Muscle of leg (tissue), 11 donors: Measurements from ENCODE around the gene FAXDC2. TPM values are rescaled to one million over a fixed set of nuclear protein-coding genes. Genes with fewer than 3 reads are reported as not detected.

Experiments
- DNase-seq: peaks from one replicate; pipeline ENCODE4 v3.0.0; 2013
- H3K27ac ChIP-seq: one replicate; pipeline ENCODE4 v1.5.1; 2013; ENCODE audit warnings: mild to moderate bottlenecking, low read length, control low read depth
- H3K27me3 ChIP-seq: one replicate; pipeline ENCODE4 v1.6.1; 2013; ENCODE audit warnings: low read length; ENCODE audit not compliant: control insufficient read depth, insufficient read depth
- H3K36me3 ChIP-seq: one replicate; pipeline ENCODE4 v1.6.1; 2013; ENCODE audit warnings: low read length; ENCODE audit not compliant: control insufficient read depth, insufficient read depth
- H3K4me1 ChIP-seq: one replicate; pipeline ENCODE4 v1.6.1; 2013; ENCODE audit warnings: low read length; ENCODE audit not compliant: control insufficient read depth, insufficient read depth
- H3K4me3 ChIP-seq: one replicate; pipeline ENCODE4 v1.5.1; 2013; ENCODE audit warnings: low read length, control low read depth
- H3K9me3 ChIP-seq: replicated peaks from 2 replicates; pipeline ENCODE4 v1.6.1; 2013; ENCODE audit warnings: low read depth, low read length; ENCODE audit not compliant: control insufficient read depth
- WGBS: methylation state at CpG from one replicate; pipeline ENCODE4 v1.1.5; 2013; ENCODE audit warnings: missing lambda C conversion rate; ENCODE audit not compliant: insufficient coverage; 5-methylcytosine and 5-hydroxymethylcytosine counted together
- polyA plus RNA-seq, 8 donors: library from polyadenylated mRNA; unstranded; fragments of 120-200 nt; gene quantifications; one replicate each; pipeline versions ENCODE4 v1.2.1 to v1.2.3, GENCODE V29; 2013; ENCODE audit warnings: inconsistent platforms in 1 of 8, low replicate concordance in 1 of 8; ENCODE audit not compliant: insufficient read length in 8 of 8, insufficient read depth in 1 of 8
- total RNA-seq: library from RNA; stranded (reverse); fragments of 120-200 nt; gene quantifications from one replicate; pipeline ENCODE4 v1.2.4, GENCODE V29; 2013

The FAXDC2 gene
- total and polyA plus RNA-seq, 9 donors, result 11.1 to 16.5 (median 13.0) TPM

DNA sequence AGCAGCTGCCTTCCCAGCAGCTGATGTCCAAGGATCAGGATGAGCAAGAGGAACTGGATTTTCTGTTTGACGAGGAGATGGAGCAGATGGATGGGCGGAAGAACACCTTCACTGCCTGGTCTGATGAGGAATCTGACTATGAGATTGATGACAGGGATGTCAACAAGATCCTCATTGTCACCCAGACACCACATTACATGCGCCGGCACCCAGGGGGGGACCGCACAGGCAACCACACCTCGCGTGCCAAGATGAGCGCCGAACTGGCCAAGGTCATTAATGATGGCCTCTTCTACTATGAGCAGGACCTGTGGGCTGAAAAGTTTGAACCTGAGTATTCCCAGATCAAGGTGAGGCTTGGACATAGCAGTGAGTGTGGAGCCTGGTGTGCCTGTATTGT, 48.4 kb downstream of the FAXDC2 start:
- DNase-seq, result no peak
- H3K27me3 ChIP-seq, result no peaks in the 10 kb centered on the region
- no peak overlapping the region for H3K4me3 ChIP-seq
- H3K9me3 ChIP-seq, result no peaks in the 10 kb centered on the region
- H3K4me1 ChIP-seq, result no peaks in the 10 kb centered on the region
- 97% methylated on average over 6 of the region's 9 CpGs for WGBS
- no peak overlapping the region for H3K27ac ChIP-seq
- peaks cover 74% of the 10 kb centered on the region for H3K36me3 ChIP-seq

DNA sequence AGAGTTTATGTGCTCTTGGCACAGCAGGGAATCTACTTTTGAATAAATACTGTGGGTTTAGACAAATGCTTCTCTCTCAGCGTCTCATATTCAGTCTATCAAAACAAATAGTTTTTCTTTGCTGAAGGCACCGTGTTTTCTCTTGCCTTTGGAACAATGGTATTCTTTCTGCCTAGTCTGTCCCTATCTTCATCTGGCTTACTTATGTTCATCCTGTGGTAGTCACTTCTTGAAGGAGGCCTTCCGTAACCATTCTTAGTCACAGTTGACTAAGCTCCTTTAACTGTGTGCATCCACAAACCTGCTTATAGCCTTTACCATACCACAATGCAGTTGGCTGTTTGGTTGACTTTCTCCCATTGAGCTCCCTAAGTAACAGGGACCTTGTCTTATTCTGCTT, 49.3 kb downstream of the FAXDC2 start:
- H3K36me3 ChIP-seq, result peaks cover 73% of the 10 kb centered on the region
- no peak overlapping the region for H3K4me3 ChIP-seq
- no peak for DNase-seq
- no peaks in the 10 kb centered on the region for H3K9me3 ChIP-seq
- no peak overlapping the region for H3K27ac ChIP-seq
- H3K27me3 ChIP-seq, result no peaks in the 10 kb centered on the region
- no peaks in the 10 kb centered on the region for H3K4me1 ChIP-seq
- no CpG with 5 or more reads among the region's 3 CpGs for WGBS

GRCh38 chr5:154800582-154800981, 49.8 kb downstream of the FAXDC2 start:
- no peaks in the 10 kb centered on the region for H3K9me3 ChIP-seq
- H3K4me3 ChIP-seq, result no peak overlapping the region
- H3K4me1 ChIP-seq, result no peaks in the 10 kb centered on the region
- no peak for DNase-seq
- H3K36me3 ChIP-seq, result peaks cover 69% of the 10 kb centered on the region
- no peak overlapping the region for H3K27ac ChIP-seq
- no peaks in the 10 kb centered on the region for H3K27me3 ChIP-seq

DNA sequence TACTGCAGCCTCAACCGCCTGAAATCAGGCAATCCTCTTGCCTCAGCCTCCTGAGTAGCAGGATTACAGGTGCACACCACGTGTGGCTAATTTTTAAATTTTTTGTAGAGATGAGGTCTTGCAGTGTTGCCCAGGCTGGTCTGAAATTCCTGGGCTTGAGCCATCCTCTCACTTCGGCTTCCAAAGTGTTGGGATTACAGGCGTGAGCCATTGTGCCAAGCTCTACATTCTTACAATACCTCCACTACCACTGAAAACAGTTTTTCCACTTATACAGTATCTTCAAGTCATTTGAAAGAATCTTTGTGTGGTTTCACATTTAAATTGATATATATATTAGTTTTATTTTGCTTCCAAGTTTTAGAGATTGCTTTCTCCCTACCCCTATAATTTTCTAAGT, 52.6 kb downstream of the FAXDC2 start:
- no peak overlapping the region for H3K27ac ChIP-seq
- no peaks in the 10 kb centered on the region for H3K27me3 ChIP-seq
- H3K9me3 ChIP-seq, result no peaks in the 10 kb centered on the region
- H3K4me1 ChIP-seq, result no peaks in the 10 kb centered on the region
- no peak overlapping the region for H3K4me3 ChIP-seq
- WGBS, result no CpG with 5 or more reads among the region's 4 CpGs
- peaks cover 64% of the 10 kb centered on the region for H3K36me3 ChIP-seq
- DNase-seq, result no peak

DNA sequence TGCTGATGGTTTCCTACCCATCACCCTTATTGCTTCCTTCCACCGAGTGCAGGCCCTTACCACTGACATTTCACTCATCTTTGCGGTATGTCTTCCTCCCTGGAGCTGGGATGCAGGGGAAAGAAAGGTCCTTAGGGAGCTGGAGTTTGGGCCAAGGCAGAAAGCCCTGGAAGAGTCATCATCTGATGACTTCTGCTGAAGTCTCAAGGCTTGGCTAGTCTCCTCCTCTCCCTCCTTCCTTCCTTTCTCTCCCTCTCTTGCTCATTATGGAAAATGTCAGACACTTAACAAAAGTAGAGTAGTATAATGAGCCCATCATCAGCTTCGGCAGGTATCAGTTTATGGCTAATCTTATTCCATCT, 55.2 kb downstream of the FAXDC2 start:
- no peak overlapping the region for H3K27ac ChIP-seq
- H3K9me3 ChIP-seq, result no peaks in the 10 kb centered on the region
- WGBS, result no CpG with 5 or more reads among the region's 3 CpGs
- H3K36me3 ChIP-seq, result peaks cover 61% of the 10 kb centered on the region
- no peak overlapping the region for H3K4me3 ChIP-seq
- H3K4me1 ChIP-seq, result no peaks in the 10 kb centered on the region
- no peaks in the 10 kb centered on the region for H3K27me3 ChIP-seq
- no peak for DNase-seq

DNA sequence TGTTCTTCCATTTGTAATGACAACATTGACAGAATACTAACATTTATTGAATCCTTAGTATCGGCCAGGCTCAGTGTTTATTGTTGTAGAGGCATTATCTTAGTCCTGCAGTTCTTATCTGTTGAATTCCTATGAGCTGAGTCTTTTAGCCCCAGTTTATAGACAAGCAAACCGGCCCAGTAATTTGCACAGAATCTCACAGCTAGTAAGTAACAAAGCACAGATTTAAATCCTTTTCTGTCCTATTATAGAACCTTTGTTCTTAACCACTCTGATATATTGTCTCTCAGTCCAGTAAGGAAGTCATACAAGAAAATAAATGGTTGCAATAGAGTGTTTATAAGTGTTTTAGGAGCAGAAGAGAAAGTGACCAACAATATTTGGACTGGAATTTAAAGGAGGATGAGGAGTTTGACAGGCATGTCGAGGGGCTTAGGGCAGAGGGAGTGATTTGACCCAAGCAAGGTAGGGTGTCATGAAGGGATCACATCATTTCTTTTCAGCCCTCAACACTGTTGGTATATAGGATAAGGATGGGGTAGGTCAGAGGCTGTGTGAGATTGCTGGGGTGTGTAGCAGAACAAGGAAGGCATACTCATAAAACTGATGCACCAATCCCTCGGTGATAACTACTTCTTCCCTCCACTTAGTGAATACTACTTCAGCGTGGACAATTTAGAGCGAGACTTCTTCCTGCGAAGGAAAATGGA, 55.7 kb downstream of the FAXDC2 start:
- H3K9me3 ChIP-seq, result no peaks in the 10 kb centered on the region
- H3K36me3 ChIP-seq, result peaks cover 58% of the 10 kb centered on the region
- 94% methylated on average over 3 of the region's 7 CpGs for whole genome bisulfite sequencing
- no peak overlapping the region for H3K27ac ChIP-seq
- H3K4me1 ChIP-seq, result no peaks in the 10 kb centered on the region
- no peak overlapping the region for H3K4me3 ChIP-seq
- no peaks in the 10 kb centered on the region for H3K27me3 ChIP-seq
- no peak for DNase-seq

DNA sequence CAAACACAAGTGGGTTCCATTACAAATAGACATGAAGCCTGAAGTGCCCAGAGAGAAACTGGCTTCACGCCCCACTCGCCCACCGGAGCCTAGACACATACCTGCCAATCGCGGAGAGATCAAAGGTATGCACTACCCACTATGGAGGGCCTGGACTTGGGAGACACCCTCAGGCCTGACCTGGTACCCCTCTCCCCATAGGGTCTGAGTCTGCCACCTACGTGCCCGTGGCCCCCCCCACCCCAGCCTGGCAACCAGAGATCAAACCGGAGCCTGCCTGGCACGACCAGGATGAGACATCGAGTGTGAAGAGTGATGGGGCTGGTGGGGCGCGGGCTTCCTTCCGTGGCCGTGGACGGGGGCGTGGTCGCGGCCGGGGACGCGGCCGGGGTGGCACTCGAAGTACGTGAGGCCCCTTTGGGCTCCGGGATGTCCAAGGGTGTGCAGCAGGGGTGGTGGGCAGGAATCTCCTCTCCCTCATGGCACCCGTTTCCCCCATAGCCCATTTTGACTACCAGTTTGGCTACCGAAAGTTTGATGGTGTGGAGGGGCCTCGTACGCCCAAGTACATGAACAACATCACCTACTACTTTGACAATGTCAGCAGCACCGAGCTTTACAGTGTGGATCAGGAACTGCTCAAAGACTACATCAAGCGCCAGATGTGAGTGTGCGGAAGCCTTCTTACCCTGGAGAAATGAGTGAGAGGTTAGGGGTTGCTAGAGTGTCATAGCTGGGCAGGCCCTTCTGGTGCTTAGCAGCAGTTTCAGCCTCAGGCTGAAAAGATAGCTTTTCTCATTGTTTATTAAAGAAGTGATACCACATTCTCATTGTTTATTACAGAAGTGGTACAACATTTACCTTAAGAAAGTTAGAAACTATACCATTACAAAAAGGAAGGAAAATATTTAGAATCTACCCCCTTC, 56.5 kb downstream of the FAXDC2 start:
- H3K4me3 ChIP-seq, result no peak overlapping the region
- H3K27ac ChIP-seq, result no peak overlapping the region
- peaks cover 53% of the 10 kb centered on the region for H3K36me3 ChIP-seq
- H3K4me1 ChIP-seq, result no peaks in the 10 kb centered on the region
- no peaks in the 10 kb centered on the region for H3K9me3 ChIP-seq
- DNase-seq, result no peak
- WGBS, result 96% methylated on average over 11 of the region's 32 CpGs
- no peaks in the 10 kb centered on the region for H3K27me3 ChIP-seq

DNA sequence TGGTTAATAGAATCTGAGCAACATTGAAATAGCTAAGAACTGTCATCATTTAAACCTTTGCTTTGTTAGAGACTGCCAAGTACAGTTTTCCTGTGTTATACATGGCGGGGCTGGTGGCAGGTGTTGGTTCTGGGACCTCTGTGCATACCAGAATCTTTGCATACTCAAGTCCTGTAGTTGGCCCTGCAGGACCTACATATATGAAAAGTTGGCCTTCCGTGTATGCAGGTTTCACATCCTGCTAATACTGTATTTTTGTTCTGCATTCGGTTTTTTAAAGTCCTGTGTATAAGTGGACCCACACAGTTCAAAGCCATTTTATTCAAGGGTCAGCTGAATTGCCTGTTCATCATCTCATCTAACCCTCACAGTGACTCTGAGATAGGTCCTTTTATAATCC, 58.9 kb downstream of the FAXDC2 start:
- H3K36me3 ChIP-seq, result peaks cover 50% of the 10 kb centered on the region

DNA sequence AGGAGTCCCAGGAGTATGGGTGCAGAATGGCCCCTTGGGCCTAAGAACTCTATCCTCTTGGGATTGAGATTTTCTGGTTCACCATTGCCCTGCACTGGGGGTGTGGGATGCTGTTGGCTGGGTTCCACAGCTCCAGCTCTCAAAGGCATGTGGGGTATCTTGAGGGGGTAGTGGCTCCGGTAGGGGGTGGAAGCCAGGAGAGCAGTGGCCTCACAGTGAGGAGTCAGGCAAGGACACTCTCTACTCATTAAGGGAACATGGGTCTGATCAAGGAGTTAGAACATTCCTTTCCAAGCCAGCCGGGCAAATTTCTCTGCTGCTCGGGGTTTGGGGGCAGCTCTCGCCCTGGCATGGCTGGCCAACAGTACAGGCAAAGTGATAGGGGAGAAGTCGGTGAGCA, 62.2 kb downstream of the FAXDC2 start:
- WGBS, result 80% methylated on average over 1 of the region's 5 CpGs
- H3K27ac ChIP-seq, result no peak overlapping the region
- peaks cover 16% of the 10 kb centered on the region for H3K4me1 ChIP-seq
- no peak overlapping the region for H3K4me3 ChIP-seq
- H3K27me3 ChIP-seq, result no peaks in the 10 kb centered on the region
- H3K36me3 ChIP-seq, result peaks cover 34% of the 10 kb centered on the region
- no peak for DNase-seq
- H3K9me3 ChIP-seq, result no peaks in the 10 kb centered on the region

More for the DNA sequence above, 58.9 kb downstream of the FAXDC2 start:
- WGBS, result 83% methylated on average over 2 of the region's 3 CpGs
- Histone ChIP-seq H3K4me1 (peaks cover 5% of the 10 kb centered on the region), H3K9me3 (no peaks in the 10 kb centered on the region), H3K27ac (no peak overlapping the region), H3K4me3 (no peak overlapping the region), H3K27me3 (no peaks in the 10 kb centered on the region)
- DNase-seq, result no peak

GRCh38 chr5:154786414-154786813, 64.0 kb downstream of the FAXDC2 start:
- H3K4me1 ChIP-seq, result peaks cover 28% of the 10 kb centered on the region

More at GRCh38 chr5:154786414-154786813, 64.0 kb downstream of the FAXDC2 start:
- H3K4me3 ChIP-seq, result no peak overlapping the region
- no peaks in the 10 kb centered on the region for H3K9me3 ChIP-seq
- no CpG with 5 or more reads among the region's 2 CpGs for WGBS
- no peak overlapping the region for H3K27ac ChIP-seq
- DNase-seq, result no peak
- no peaks in the 10 kb centered on the region for H3K27me3 ChIP-seq
- peaks cover 18% of the 10 kb centered on the region for H3K36me3 ChIP-seq
